HepG2 (cell line): ENCODE data around the gene ARCN1. TPM values are rescaled to one million over a fixed set of nuclear protein-coding genes. Genes with fewer than 3 reads are reported as not detected.

Experiments used
- IKZF1 ChIP-seq: fragments of 450-650 bp; IDR thresholded peaks from 2 replicates; pipeline ENCODE4 v1.7.1; 2016
- IKZF4 ChIP-seq: sonication (generic); formaldehyde crosslinking; IDR thresholded peaks from 2 replicates; pipeline ENCODE4 v1.5.1; 2020; ENCODE audit warnings: borderline replicate concordance, mild to moderate bottlenecking, low read depth, missing genetic modification reagents; ENCODE audit errors: not compliant biosample characterization
- JDP2 ChIP-seq: sonication (generic); formaldehyde crosslinking; IDR thresholded peaks from 2 replicates; pipeline ENCODE4 v1.8.1; 2022; ENCODE audit warnings: missing genetic modification reagents, borderline replicate concordance
- LCORL ChIP-seq, 2 experiments: fragments of 450-650 bp in 1 of 2; sonication (generic) in 1 of 2; formaldehyde crosslinking in 1 of 2; IDR thresholded peaks; 2 replicates each; pipeline versions ENCODE4 v1.5.0 to v1.6.1; 2017 to 2020; ENCODE audit warnings: antibody characterized with exemption in 1 of 2, missing genetic modification reagents in 1 of 2
- NFKB2 ChIP-seq: sonication (generic); formaldehyde crosslinking; IDR thresholded peaks from 2 replicates; pipeline ENCODE4 v1.4.0; 2020; ENCODE audit warnings: missing genetic modification reagents, borderline replicate concordance
- NR1H2 ChIP-seq: sonication (generic); formaldehyde crosslinking; IDR thresholded peaks from 2 replicates; pipeline ENCODE4 v1.8.1; 2022; ENCODE audit warnings: low read depth, missing genetic modification reagents, borderline replicate concordance
- TCF12 ChIP-seq, 2 experiments: fragments of 450-650 bp in 1 of 2; sonication (generic) in 1 of 2; formaldehyde crosslinking in 1 of 2; IDR thresholded peaks; 2 replicates each; pipeline versions ENCODE4 v1.6.1 to v1.8.0; 2017 to 2022; ENCODE audit warnings: antibody characterized with exemption in 1 of 2, mild to moderate bottlenecking in 1 of 2, missing genetic modification reagents in 1 of 2, moderate library complexity in 1 of 2
- TRIM24 ChIP-seq: sonication (generic); formaldehyde crosslinking; IDR thresholded peaks from 2 replicates; pipeline ENCODE4 v1.8.0; 2022; ENCODE audit warnings: mild to moderate bottlenecking, missing genetic modification reagents
- ZBTB37 ChIP-seq: sonication (generic); formaldehyde crosslinking; IDR thresholded peaks from 2 replicates; pipeline ENCODE4 v1.4.0; 2020; ENCODE audit warnings: mild to moderate bottlenecking, missing genetic modification reagents
- ZBTB40 ChIP-seq, 2 experiments: fragments of 450-650 bp in 1 of 2; sonication (generic) in 1 of 2; formaldehyde crosslinking in 1 of 2; IDR thresholded peaks; 2 replicates each; pipeline versions ENCODE4 v1.6.1 to v1.8.0; 2016 to 2022; ENCODE audit warnings: antibody characterized with exemption in 1 of 2, mild to moderate bottlenecking in 1 of 2, missing genetic modification reagents in 1 of 2
- ZEB1 ChIP-seq: IDR thresholded peaks from 2 replicates; pipeline ENCODE4 v1.6.1; 2012; ENCODE audit warnings: mild to moderate bottlenecking, low read depth, inconsistent platforms; ENCODE audit not compliant: insufficient replicate concordance
- ZNF253 ChIP-seq: sonication (generic); formaldehyde crosslinking; IDR thresholded peaks from 2 replicates; pipeline ENCODE4 v1.8.0; 2022; ENCODE audit warnings: mild to moderate bottlenecking, missing genetic modification reagents, borderline replicate concordance
- ZNF3 ChIP-seq: IDR thresholded peaks from 2 replicates; pipeline ENCODE4 v1.7.0; 2017; ENCODE audit warnings: inconsistent platforms
- ZNF546 ChIP-seq: sonication (generic); formaldehyde crosslinking; conservative IDR thresholded peaks from 2 replicates; pipeline ENCODE4 v1.8.1; 2023; ENCODE audit warnings: mild to moderate bottlenecking, missing genetic modification reagents
- ZNF619 ChIP-seq: sonication (generic); formaldehyde crosslinking; IDR thresholded peaks from 2 replicates; pipeline ENCODE4 v1.4.0; 2020; ENCODE audit warnings: mild to moderate bottlenecking, missing genetic modification reagents
- ZNF678 ChIP-seq: sonication (generic); formaldehyde crosslinking; IDR thresholded peaks from 2 replicates; pipeline ENCODE4 v1.4.0; 2020; ENCODE audit warnings: mild to moderate bottlenecking, missing genetic modification reagents
- polyA plus RNA-seq, 8 experiments: library from polyadenylated mRNA; depleted of rRNA in 3 of 8; stranded (reverse) in 7 of 8; unstranded in 1 of 8; fragments of >200 nt; fragmentation: Illumina TruSeq in 4 of 8; extraction: Trizol in 4 of 8; gene quantifications; 2 replicates each; pipeline versions ENCODE4 v1.2.1 to v1.2.3, GENCODE V29; 2011 to 2016; ENCODE audit warnings: low read depth in 4 of 8, missing spikeins in 1 of 8, mixed read lengths in 1 of 8; ENCODE audit not compliant: insufficient read depth in 1 of 8
- total RNA-seq, 5 experiments: library from RNA; depleted of rRNA; stranded (reverse); fragments of >200 nt; fragmentation: Illumina TruSeq; extraction: Trizol; gene quantifications; 2 replicates each; pipeline ENCODE4 v1.2.3, GENCODE V29; 2016; ENCODE audit warnings: low read depth in 1 of 5

Gene ARCN1
- total and polyA plus RNA-seq, 2 of the 13 experiments (the other 11 are each of a cell fraction or from before 2014, with no cell fraction given) = 148 to 200 TPM

- TF ChIP-seq ZBTB40 (IDR thresholded peaks at IDR 0.05) (no peak), ZBTB40 (CRISPR knock-in tag; IDR thresholded peaks at IDR 0.05) (no peak; the same call in 1 of the 2 replicates), NFKB2 (CRISPR knock-in tag) (no peak), ZNF678 (CRISPR knock-in tag) (no peak), ZNF619 (CRISPR knock-in tag) (no peak), ZEB1 (peak; percentile 43), IKZF4 (CRISPR knock-in tag) (peak; percentile 31), IKZF1 (no peak), JDP2 (peak; percentile 46; the same call in 1 of the 2 replicates), TCF12 (IDR thresholded peaks at IDR 0.05) (no peak), TCF12 (CRISPR knock-in tag; IDR thresholded peaks at IDR 0.05) (no peak), LCORL (IDR thresholded peaks at IDR 0.05) (no peak), LCORL (CRISPR knock-in tag; IDR thresholded peaks at IDR 0.05) (no peak; the same call in 1 of the 2 replicates), ZNF253 (CRISPR knock-in tag) (peak; percentile 75; the same call in 1 of the 2 replicates), ZNF546 (CRISPR knock-in tag) (0 out of 2 replicates have a peak, but pooled peaks have one; percentile 64), ZNF3 (CRISPR knock-in tag) (no peak), ZBTB37 (CRISPR knock-in tag) (no peak), TRIM24 (no peak), NR1H2 (CRISPR knock-in tag) (no peak)
These were observed 41.3 kb upstream of the ARCN1 start, which contains the start of gene TMEM25 (continued) for GRCh38 chr11:118530683-118531596.
